ENCODE data around the gene HMCN2.

The HMCN2 gene

DNA sequence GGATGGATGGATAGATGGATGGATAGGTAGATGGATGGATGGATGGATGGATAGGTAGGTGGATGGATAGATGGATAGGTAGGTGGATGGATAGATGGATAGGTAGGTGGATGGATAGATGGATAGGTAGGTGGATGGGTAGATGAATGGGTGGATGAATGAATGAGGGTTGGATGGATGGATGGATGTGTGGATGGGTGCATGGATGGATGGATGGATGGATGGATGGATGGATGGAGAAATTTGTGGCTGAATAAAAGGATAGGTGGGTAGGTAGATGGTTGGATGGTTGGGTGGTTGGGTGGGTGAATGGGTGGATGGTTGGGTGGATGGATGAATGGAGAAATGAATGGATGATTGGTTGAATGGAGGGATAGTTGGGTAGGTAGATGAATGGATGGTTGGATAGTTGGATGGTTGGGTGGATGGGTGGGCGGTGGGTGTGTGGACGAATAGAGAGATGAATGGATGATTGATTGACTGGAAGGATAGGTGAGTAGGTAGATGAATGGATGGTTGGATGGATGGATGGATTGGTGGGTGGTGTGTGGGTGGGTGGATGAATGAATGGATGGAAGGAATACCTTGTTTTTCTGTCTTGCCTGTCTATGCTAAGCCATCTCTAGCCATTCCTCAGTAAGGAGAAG is 108.2 kb downstream of the HMCN2 start:
- no peak overlapping the region for H3K27ac ChIP-seq
- TF ChIP-seq ZFX (IDR thresholded peaks at IDR 0.05) (no peak), CTCF (conservative IDR thresholded peaks at IDR 0.05) (no peak)

GRCh38 chr9:130377612-130378011 is 112.1 kb downstream of the HMCN2 start:
- TF ChIP-seq ZFX (IDR thresholded peaks at IDR 0.05) (no peak), CTCF (conservative IDR thresholded peaks at IDR 0.05) (no peak)
- no peak overlapping the region for H3K27ac ChIP-seq

GRCh38 chr9:130378875-130379648 is 113.5 kb downstream of the HMCN2 start:
- TF ChIP-seq ZFX (IDR thresholded peaks at IDR 0.05): no peak
- no peak for TF ChIP-seq CTCF (conservative IDR thresholded peaks at IDR 0.05)
- no peak overlapping the region for H3K27ac ChIP-seq

- no peak overlapping the region for H3K27ac ChIP-seq
- no peak for TF ChIP-seq CTCF (conservative IDR thresholded peaks at IDR 0.05)
- no peak for TF ChIP-seq ZFX (IDR thresholded peaks at IDR 0.05)
These were observed 114.0 kb downstream of the HMCN2 start for GRCh38 chr9:130379649-130379970.

DNA sequence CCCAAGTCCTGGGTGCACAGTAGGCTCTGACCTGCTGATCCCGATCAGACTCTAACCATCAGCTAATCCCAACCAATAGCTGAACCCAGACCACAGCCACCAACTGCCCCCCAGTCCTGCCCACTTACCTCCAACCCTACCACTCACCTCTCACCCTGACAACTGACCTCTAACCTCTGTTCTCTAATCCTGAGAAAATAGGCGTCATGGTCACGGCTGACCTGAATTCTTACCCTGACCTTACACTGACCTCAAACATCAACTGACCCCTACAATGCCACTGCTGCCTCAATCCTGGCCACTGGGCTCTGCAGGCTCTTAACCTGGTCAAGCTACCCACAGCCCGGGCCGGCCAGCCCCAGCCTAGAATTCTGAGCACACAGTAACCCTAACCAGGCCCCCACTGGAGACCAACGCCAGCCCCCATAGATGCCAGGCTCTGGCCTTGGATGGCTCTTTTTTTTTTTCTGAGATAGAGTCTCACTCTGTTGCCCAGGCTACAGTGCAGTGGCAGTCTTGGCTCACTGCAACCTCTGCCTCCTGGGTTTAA is 115.4 kb downstream of the HMCN2 start:
- TF ChIP-seq CTCF (conservative IDR thresholded peaks at IDR 0.05) (no peak), ZFX (IDR thresholded peaks at IDR 0.05) (no peak)
- H3K27ac ChIP-seq: no peak overlapping the region

DNA sequence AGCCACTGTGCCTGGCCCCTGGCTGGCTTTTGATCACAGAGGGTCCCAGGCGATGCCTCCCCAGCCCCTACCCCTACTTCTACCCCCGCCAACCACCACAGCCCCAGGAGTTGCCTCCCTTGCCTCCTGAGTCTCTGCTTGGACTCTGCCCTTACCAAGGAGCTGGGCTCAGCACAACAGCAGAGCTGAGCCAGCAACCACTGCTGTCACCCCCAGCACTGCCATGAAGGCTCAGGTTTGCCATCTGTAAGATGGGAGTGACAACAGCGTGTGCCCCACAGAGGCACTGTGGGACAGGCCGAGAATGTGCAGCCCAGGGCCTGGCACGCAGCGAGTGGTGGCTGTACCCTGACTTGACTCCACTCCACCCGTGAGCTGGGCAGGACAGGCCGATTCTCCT is 116.1 kb downstream of the HMCN2 start:
- no peak overlapping the region for H3K27ac ChIP-seq
- no peak for TF ChIP-seq ZFX (IDR thresholded peaks at IDR 0.05)
- no peak for TF ChIP-seq CTCF (conservative IDR thresholded peaks at IDR 0.05)

- no peak overlapping the region for H3K27ac ChIP-seq
- TF ChIP-seq CTCF (conservative IDR thresholded peaks at IDR 0.05) (no peak), ZFX (IDR thresholded peaks at IDR 0.05) (no peak)
These were observed 116.5 kb downstream of the HMCN2 start for GRCh38 chr9:130382096-130382495.
